ENCODE results near the gene WDFY4.

DNA sequence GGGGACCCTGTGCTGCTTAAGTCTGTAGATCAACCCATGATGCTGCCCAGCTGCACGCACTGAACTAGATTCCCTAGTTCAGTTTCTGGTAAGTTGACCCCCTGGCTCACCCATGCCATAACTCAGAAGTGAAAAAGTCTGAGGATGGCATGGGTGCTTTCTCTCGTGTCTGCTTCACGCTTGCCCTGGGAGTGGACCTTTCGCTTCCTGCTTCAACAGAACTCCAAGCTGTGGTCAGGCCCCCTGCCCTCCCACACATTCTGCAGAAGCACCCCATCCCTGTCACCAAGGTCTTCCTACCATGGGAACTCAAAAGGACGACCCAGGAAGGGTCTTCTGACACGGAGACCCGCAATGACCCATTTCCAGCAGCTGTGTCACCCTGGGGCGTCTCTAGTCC is 215.1 kb downstream of the WDFY4 start:
- TF ChIP-seq, protein P1, sequence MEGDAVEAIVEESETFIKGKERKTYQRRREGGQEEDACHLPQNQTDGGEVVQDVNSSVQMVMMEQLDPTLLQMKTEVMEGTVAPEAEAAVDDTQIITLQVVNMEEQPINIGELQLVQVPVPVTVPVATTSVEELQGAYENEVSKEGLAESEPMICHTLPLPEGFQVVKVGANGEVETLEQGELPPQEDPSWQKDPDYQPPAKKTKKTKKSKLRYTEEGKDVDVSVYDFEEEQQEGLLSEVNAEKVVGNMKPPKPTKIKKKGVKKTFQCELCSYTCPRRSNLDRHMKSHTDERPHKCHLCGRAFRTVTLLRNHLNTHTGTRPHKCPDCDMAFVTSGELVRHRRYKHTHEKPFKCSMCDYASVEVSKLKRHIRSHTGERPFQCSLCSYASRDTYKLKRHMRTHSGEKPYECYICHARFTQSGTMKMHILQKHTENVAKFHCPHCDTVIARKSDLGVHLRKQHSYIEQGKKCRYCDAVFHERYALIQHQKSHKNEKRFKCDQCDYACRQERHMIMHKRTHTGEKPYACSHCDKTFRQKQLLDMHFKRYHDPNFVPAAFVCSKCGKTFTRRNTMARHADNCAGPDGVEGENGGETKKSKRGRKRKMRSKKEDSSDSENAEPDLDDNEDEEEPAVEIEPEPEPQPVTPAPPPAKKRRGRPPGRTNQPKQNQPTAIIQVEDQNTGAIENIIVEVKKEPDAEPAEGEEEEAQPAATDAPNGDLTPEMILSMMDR (IDR thresholded peaks at IDR 0.05) = no peak
- TF ChIP-seq POLR2A (IDR thresholded peaks at IDR 0.05) (no peak), POLR2AphosphoS5 (IDR thresholded peaks at IDR 0.05; ENCODE audit: insufficient read depth in 1 of 2, low read depth in 1 of 2) (no peak)
